Muscle of arm (tissue), 12 donors: ENCODE data around the gene ANTXR1. TPM values are rescaled to one million over a fixed set of nuclear protein-coding genes. Genes with fewer than 3 reads are reported as not detected.
"Not testable (repeated sequence)": the region's sequence is repeated elsewhere in the genome, so short reads cannot be mapped to it uniquely, and the experiment has no call there.

Experiments used
- DNase-seq: peaks from one replicate; pipeline ENCODE4 v3.0.0-alpha.2; 2013
- polyA plus RNA-seq, 12 donors: library from polyadenylated mRNA; unstranded; fragments of 120-200 nt; gene quantifications; one replicate each; pipeline ENCODE4 v1.2.1, GENCODE V29; 2013; ENCODE audit not compliant: insufficient read length in 12 of 12

The ANTXR1 gene
- polyA plus RNA-seq, 12 donors, result 106 to 545 (median 160) TPM

- no peak for DNase-seq
These were observed 149.1 kb downstream of the ANTXR1 start for GRCh38 chr2:69162057-69162456.

- no peak for DNase-seq
These were observed 150.1 kb downstream of the ANTXR1 start for GRCh38 chr2:69163109-69163508.

DNA sequence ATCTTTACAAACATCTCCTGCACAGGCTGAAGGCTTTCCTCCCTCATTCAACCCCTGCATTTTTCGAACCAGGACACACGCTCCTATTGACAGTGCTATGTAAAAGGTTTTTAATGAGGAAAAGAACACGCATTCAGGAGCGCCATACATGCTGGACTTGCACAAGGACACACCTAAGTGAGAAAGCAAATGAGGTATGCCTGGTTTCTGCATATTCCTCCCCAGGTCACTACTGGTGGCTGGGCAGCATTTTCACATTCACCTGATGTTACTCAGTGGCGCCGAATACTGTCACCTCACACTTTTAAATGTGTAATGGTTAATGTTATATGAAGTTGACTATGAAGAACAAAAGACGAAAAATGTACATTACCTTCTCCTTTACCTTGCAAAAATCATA, 150.6 kb downstream of the ANTXR1 start:
- DNase-seq, result no peak

DNA sequence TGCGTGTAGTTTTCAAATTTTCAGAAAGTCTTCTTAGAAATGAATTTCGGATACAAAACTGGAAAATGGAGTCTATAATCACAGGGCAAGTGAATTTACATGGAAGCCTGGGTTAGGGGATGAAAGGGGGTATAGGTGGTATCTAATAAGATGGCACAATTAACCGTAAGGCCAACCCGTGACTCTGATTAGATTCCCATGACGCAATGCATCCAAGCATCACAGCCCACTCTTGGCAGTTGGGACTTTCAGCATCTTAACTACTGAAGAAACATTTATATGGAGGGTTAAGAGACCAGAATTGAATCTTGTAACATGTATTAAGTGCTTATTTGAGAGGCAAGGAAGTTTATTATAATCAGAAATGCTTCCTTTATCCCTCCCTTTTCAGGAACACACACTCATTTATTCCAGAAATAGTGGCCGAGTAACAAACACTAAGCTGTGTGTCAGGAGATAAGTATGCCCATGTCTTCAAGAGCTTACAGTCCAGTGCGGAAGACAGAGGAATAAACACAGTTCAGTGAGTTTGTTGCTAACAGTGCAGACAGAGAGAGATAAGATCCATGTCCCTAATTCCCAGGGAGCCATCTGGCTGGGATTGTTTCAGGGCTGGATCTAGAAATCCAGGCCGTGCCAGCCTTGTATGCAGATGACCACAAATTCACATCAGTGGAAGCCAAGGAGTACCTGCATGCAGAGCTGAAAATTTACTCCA, 151.2 kb downstream of the ANTXR1 start:
- no peak for DNase-seq

DNA sequence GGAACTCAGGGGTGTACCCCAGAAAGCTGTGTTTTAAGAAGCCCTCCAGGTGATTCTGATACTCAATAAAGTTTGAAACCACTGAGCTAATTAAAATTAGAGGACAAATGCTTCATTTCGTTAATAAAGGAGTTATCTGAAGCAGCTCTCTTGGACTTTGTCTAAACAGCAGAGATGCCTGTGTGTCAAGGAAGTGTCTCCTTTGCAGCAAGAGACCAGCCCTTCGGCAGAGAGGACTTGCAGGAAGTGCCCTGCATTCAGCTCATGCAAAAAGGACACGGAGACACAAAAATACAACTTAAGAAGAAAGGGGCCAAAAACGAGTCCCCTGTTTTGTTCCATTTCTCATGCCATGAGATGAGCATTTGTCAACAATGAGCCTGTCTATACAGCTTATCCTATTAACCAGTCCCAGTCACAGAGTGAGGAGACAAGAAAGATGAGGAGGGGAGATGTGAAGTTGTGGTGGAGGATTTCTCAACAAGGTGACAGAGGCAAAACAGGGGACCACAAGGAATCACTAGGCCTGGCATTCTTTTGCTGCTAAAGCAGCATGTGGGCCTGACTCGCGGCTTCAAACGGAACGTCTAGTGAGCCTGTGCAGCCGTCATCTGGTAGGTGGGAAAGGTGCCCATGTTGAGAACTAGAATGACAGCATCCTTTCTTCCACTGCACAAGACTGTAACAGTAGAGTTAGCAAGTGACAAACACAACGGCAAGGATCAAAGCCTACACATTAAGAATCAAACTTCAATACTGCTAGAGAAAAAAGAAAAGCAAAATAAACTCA, 152.3 kb downstream of the ANTXR1 start:
- no peak for DNase-seq

DNA sequence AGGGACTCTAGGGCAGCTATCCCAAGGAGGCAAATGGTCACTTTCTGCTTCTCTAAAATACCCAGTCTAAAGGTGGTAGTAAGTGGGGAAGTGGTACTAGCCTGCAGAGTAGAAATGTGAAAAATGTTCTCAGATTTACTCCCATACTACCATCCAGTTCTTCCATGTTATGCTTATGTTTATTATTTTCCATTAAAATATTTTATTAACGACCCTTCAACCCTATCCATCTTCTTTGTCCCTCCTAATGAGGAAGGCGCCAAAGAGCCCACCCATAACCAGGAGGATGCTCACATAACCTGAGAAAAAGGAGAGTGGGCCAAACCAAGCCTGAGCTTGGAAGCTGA, 153.5 kb downstream of the ANTXR1 start:
- DNase-seq, result no peak

GRCh38 chr2:69166812-69167468, 154.0 kb downstream of the ANTXR1 start:
- no peak for DNase-seq

- no peak for DNase-seq
These were observed 154.5 kb downstream of the ANTXR1 start for GRCh38 chr2:69167469-69167822.

DNA sequence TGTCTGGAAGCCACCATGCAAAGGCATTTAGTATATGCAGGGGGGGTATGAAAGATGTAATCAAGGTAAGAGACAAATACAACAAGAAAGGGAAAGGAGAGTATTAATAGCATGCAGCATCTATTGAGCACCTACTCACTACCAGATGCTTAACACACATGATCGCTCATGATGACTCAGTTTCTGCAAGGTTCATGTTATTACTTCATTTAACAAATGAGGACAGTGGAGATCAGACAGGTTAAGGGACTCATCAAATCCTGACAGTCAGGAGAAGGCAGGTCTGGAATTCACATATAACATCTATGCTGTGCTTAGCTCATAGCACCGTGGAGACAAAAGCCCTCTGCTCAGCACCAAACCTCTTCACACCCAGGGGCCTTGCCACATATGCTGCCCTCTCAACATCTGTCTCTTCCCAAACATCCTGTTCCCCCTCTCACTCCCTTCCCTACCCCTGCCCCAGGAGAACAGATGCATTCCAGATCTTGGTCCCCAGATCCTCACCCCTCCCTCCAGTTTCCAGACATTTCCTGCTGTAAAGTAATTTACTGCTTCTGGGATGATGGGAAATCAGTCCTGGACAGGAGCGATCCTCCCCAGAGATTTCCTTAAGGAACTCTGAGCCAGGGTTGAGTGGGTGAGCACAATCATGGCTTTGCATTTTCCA, 155.3 kb downstream of the ANTXR1 start:
- DNase-seq, result no peak

GRCh38 chr2:69168950-69169654, 156.1 kb downstream of the ANTXR1 start:
- DNase-seq, result no peak

DNA sequence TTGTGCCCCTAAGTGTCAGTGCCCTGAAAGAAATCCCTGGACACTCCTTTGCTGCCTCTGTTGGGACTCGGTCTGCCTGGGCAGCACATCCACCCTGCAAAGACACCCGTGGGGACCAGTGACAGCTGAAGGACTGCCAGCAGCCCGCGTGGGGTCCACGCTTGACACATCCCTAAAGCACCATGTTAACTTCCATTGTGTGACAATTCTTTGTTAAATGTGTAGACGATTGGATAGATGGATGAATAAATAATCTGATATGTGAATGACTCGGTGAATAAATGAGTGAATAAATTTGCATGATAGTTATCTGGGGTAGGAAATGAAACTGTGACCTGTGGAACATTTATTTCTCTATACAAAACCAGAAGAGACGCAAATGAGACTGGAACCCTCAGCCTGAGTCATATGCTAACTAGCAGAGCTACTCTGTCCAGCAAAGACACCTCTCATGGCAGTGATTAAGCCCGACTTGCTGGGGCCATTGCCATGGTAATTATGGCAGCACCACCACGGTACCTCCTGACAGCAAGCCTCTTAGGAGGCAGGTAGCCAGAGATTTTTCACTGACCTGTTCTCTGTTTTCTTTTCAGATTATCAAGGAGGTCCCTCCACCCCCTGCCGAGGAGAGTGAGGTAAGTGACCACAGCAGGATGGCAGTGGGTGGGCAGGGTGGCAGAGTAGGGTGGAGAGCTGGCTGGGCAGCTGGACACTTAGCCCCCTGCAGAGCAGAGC, 156.8 kb downstream of the ANTXR1 start:
- no peak for DNase-seq

DNA sequence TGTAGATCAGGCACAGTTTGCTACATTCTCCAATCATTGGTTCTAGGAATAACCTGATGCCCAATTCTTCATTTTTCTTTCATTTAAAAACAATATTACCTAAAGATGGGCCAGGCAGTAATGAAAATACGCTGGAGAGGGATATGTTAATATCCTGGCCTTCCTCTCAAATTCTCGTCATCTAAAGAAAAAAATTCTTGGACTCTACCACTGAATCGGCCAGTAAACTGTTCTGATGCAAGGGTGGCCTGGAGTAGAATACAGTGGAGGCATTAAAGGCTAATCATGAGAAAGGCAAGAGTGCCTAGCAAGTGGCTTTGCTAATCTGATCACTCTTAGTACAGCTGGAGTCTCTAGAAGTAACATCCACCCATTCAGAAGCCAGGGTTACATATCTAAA, 157.7 kb downstream of the ANTXR1 start:
- no peak for DNase-seq

DNA sequence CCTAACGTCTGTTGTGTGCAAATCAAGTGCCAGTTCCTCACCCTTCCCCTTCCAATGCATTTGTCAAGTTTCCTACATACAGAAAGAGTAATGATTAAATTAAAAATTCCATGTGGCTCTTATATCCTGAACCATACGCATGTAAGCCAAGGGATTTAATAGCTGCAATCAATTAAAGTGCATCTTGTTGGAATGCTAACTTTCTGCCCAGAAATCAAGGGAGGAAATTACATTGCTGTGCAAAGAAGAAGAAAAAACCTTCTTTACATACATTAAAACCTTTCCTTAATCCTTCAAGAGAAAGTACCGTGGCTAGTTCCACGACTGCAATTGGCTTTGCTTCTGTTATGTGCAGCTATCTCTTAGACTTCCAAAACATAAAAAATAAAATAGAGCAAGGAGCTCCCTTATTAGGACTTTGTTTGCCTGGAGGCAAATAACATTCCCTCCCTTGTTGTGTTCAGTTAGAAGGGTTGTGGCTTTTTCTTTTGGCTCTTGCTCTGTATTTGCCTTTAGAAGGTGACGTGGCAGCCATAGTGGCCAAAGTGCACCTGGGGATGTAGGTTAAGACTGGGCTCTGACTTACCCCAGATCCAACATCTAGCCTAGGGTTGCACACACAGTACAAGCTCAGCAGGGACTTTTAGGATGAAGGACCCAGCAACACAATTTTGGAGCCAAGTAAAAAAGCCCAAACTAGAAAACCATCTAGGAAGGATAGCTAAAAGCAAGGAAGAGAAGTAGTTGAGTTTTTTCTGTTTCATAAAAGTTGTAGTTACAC, 158.3 kb downstream of the ANTXR1 start:
- no peak for DNase-seq

DNA sequence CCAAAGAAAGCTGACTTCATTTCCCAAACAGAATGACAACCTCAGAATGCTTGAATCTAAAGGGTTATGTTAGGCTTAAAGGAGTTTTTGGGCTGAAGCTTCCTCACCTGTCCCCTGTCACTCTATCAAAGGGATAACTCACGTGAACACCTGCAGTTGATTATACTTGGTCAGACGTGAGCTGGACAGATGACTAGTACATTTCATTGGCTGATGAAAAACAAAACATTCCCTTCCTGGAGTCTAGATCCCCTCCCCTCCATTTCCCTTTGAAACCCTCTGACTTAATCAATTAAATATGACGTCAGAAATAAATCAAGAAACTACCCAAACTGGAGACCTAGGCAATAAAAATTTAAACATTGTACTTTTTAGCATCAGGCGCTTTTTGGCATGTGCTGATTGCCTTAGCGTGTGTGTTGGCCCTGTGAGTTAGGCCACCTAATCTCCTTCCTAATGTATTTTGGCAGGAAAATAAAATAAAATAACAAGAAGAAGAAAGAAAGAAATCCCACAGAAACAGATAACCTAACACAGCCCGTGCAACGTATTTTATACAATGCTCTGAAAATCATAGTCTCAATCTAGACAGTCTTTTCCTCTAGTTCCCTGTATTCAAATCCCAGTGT, 159.0 kb downstream of the ANTXR1 start:
- DNase-seq, result no peak

GRCh38 chr2:69173706-69174105, 160.7 kb downstream of the ANTXR1 start:
- DNase-seq, result no peak

- not testable (repeated sequence) for DNase-seq
These were observed 161.2 kb downstream of the ANTXR1 start for GRCh38 chr2:69174211-69174610.

- no peak for DNase-seq
These were observed 163.1 kb downstream of the ANTXR1 start for GRCh38 chr2:69175790-69176715.

- DNase-seq, result no peak
These were observed 164.2 kb downstream of the ANTXR1 start for GRCh38 chr2:69177063-69177771.
